Stromal cell of bone marrow (primary cell): ENCODE data around the gene HBE1.

Source experiments
- DNase-seq: peaks from one replicate; pipeline ENCODE4 v3.0.0-alpha.2; 2012; ENCODE audit warnings: low read depth

The HBE1 gene

GRCh38 chr11:5234381-5234834 is 35.3 kb downstream of the HBE1 start, which contains the start of gene HBD:
TSS of gene HBD (minus strand) at chr11:5234483. CDS start at chr11:5234433, 50 bp downstream.
- DNase-seq = peak; percentile 8

DNA sequence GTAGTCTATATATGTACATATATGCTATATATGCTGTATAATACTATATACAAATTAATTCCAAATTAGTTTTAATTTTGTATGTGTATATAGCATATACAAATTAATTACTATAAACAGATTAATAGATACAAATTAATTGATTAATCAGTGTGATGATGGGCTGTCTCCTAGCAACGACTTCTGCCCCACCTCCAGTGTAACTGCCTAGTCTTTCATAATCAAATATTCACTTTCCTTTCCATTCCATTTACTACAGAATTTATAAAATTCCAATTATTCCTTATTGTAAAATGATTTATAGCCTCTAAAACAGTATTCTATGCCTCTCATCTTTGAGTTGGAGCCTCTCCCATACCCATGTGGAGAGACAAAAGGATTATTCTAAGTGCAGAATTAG is 36.4 kb downstream of the HBE1 start:
- DNase-seq = no peak

DNA sequence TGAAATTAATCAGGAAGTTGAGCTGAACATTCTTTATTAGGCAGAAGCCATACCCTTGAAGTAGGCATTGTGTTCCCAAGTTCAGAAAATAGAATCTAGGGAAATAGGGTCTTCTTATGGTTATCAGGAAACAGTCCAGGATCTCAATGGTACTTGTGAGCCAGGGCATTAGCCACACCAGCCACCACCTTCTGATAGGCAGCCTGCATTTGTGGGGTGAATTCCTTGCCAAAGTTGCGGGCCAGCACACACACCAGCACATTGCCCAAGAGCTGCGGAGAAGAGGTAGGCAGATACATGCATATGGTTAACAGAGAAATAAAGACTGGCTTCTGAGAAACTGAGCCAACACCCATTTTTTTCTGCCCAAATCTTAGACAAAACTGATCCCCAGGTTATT is 36.9 kb downstream of the HBE1 start:
- DNase-seq = no peak

DNA sequence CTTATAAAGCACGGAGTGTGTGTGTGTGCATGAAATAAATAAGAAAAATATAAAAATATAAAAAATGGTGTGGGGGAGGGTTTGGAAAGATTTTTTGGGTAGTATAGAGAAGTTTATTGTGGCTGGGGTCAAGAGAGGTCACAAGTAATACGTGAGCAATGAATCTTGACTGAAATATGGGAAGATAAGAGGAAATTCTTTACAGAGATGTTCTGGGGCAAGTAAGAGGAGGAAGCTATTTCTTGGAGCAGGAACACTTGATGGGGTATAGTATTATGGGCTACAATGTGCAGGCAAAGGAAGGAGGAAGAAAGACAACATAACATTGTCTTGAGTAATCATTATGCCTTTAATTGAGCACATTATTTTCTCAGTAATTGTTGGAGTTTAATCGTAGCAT is 37.6 kb downstream of the HBE1 start:
- DNase-seq = no peak

- DNase-seq = no peak
Measured at GRCh38 chr11:5231111-5231510, 38.6 kb downstream of the HBE1 start.

DNA sequence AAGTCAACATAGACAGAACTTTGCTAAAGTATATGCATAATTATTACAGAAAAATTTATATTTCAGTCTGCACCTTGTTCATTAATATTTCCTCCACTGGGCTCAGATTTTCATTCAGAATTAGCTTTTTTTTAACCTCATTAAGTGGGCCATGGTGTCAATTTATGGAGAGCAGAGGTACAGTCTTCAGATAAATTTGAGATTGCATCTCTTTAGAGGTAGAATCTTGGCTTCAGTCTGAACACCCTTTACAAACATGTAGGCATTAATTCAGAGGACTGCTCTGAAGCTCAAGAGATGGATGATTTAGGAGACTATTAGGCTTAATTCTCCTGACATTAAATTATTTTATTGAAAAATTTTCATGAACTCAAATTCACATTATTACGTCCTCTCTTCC is 39.5 kb downstream of the HBE1 start:
- no peak for DNase-seq

DNA sequence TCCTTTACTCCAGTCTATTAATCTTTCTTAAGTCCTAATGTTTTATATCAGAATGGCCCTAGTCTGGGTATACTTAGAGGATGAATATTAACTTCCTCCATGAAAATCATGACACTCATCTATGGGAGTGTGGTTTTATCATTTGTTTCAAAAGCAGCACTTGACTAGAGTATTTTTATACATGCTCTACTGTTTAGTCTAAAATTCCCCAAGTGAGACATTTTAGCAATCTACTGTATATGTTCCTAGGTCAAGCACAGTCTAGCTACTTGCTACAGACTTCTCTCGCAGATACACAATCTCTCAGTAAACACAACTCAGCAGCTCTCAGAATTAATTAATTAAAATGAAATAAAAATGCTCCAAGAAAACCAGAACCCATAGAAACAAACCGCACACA is 39.9 kb downstream of the HBE1 start:
- no peak for DNase-seq

GRCh38 chr11:5229356-5229755 is 40.4 kb downstream of the HBE1 start:
- DNase-seq = no peak

DNA sequence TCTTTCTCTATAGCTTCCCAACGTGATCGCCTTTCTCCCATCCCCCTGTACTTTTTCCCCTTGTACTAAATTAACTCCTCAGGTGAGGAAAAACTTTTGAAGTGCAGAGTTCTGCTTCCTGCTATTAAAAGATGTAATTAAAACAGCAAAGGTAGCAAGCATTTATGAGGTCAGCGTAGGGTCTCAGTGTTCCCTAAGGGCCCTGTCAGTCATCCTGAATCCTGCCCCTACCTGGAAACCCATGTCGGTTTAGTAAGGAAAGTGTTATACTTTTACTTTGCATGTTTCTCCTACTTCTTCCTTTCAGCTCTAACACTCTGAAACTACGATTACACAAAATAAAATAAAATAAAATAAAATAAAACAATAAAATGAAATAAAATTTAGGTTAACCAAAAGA is 41.6 kb downstream of the HBE1 start:
- no peak for DNase-seq

DNA sequence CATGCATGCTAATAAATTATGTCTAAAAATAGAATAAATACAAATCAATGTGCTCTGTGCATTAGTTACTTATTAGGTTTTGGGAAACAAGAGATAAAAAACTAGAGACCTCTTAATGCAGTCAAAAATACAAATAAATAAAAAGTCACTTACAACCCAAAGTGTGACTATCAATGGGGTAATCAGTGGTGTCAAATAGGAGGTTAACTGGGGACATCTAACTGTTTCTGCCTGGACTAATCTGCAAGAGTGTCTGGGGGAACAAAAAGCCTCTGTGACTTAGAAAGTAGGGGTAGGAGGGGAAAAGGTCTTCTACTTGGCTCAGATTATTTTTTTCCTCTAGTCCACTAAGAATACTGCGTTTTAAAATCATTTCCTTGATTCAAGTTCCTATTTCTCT is 42.1 kb downstream of the HBE1 start:
- no peak for DNase-seq

GRCh38 chr11:5226732-5227310 is 42.9 kb downstream of the HBE1 start, which contains the start of gene HBB:
TSS of gene HBB (minus strand) at chr11:5227071. CDS start at chr11:5227021, 50 bp downstream.
- no peak for DNase-seq

GRCh38 chr11:5225480-5225871 is 44.3 kb downstream of the HBE1 start:
- DNase-seq = no peak

DNA sequence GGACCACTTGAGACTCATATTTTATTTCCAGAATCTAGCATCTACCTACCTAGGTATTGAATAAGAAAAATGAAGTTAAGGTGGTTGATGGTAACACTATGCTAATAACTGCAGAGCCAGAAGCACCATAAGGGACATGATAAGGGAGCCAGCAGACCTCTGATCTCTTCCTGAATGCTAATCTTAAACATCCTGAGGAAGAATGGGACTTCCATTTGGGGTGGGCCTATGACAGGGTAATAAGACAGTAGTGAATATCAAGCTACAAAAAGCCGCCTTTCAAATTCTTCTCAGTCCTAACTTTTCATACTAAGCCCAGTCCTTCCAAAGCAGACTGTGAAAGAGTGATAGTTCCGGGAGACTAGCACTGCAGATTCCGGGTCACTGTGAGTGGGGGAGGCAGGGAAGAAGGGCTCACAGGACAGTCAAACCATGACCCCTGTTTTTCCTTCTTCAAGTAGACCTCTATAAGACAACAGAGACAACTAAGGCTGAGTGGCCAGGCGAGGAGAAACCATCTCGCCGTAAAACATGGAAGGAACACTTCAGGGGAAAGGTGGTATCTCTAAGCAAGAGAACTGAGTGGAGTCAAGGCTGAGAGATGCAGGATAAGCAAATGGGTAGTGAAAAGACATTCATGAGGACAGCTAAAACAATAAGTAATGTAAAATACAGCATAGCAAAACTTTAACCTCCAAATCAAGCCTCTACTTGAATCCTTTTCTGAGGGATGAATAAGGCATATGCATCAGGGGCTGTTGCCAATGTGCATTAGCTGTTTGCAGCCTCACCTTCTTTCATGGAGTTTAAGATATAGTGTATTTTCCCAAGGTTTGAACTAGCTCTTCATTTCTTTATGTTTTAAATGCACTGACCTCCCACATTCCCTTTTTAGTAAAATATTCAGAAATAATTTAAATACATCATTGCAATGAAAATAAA is 44.9 kb downstream of the HBE1 start:
- no peak for DNase-seq

GRCh38 chr11:5223686-5224085 is 46.1 kb downstream of the HBE1 start:
- no peak for DNase-seq

- DNase-seq = no peak
Measured at GRCh38 chr11:5223146-5223545, 46.6 kb downstream of the HBE1 start.
